Left kidney (tissue), 2 donors: Measurements from ENCODE around the gene ZNF408. TPM values are rescaled to one million over a fixed set of nuclear protein-coding genes. Genes with fewer than 3 reads are reported as not detected.

Experiments
- DNase-seq: peaks from one replicate; pipeline ENCODE4 v3.0.0-alpha.2; 2013
- polyA plus RNA-seq: library from polyadenylated mRNA; unstranded; fragments of 120-200 nt; gene quantifications from one replicate; pipeline ENCODE4 v1.2.1, GENCODE V29; 2013; ENCODE audit not compliant: insufficient read length

Gene ZNF408
- polyA plus RNA-seq, 1 donor: 7.3 TPM

DNA sequence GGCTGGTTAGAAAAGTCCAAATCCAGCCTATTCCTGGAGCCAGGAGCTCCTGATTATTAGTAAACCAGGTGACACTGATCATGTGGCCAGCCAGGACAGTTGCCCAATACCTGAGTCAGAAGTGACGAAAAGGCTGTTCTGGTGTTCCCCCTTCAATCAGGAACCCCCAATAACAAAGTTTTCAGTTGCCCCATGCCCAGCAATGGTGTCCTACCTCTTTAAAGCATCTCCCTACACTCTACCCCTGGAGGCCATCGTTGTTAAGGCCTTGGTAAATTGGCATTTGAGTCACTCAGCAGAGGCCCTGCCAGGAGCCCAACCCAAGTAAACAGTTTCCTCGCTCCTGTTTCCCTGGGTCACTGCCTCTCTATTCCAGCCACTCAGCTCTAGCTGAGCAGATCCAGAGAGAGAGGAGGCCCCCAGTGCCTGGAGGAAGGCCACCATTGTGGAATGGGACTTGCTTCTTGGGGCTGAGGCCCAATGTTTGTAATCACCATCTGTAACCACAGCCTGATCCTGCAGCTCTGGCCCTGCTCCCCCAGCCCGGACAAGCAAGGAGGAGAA, 25.5 kb upstream of the ZNF408 start:
- no peak for DNase-seq

GRCh38 chr11:46675949-46676348, 24.9 kb upstream of the ZNF408 start:
- DNase-seq: no peak

DNA sequence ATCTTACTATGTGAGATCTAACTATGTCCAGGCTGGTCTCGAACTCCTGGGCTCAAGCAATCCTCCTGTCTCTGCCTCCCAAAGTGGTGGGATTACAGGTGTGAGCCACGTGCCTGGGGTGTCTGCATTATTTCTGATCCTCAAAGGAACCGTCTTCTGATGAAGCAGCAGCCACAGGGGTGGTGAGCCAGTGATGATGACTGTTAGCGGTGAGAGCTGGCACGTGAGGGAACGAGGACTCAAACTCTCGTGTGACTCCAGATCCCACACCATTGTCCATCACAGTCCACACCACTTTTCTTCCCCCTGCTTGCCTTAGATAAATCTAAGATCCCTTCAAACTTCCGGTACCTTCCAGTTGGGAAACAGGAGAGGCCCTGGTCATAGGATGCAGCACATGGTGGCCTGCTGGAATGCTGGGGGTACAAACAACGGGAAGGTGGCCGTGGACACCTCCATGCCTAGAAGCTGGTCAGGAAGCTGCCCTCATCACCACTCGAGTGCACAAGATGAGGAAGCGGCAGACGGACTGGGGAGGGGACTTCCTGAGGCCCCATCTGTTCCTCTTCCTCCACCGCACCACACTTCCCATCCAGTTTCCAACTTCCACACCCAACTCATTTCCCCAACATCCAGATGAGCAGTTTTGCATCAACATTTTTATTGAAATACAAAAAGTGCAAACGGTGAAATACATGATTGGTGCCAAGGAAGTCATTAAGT, 24.2 kb upstream of the ZNF408 start:
- DNase-seq: no peak

DNA sequence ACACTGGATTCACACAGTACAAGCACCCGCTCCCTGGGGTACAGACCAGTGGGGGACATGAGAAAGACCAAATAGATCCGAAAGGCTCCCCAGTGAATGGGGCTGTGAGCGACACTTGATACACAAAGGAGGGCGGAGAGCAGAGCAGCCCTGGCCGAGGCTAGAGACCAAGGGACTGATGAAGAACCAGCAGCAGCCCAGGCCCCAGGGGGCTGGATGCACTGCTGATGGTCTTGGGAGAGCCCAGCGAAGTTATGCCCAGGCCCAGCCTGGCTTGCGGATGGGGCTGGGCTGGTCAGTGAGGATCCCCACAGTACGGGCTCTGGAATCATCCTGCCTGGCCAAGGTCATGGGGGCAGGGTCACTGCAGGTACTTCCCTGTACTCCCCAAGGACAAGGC, 23.7 kb upstream of the ZNF408 start:
- no peak for DNase-seq

DNA sequence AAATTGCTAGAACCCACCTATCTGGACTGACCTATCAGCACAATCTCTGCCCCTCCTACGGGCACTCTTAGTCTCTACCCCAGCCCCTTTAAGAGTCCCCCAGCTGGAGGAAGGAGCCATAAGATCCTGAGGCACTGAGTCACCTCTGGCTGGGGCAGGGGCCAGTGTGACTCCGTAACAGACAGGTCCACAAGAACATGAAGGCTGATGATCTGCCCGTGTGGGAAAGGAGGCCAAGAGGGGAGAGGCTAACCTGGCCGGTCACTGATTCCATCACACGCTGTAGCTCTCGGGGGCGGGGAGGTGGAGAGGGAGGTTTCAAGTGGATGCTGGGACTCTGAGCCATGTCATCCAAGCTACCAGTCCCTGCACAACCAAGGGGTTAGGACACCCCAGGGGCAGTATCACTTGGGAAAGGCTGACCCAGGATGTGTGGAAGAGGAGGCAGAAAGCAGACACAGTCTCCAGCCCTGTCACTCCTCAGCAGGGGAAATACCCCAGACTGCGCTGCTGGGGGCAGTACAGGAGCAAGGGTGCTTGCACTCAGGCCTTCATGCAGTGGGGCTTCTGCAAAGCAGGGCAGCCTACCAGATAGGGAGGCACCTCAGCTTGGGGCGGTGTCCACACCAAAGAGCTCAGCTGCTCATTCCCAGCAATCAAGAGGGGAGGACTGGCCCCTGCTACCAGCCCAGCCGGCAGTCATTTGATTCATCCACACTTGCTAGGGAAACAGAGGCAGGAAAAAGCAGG, 22.7 kb upstream of the ZNF408 start:
- no peak for DNase-seq

- no peak for DNase-seq
Measured at GRCh38 chr11:46678741-46679130, 22.1 kb upstream of the ZNF408 start.

- DNase-seq: no peak
Measured at GRCh38 chr11:46679241-46680163, 21.3 kb upstream of the ZNF408 start.

DNA sequence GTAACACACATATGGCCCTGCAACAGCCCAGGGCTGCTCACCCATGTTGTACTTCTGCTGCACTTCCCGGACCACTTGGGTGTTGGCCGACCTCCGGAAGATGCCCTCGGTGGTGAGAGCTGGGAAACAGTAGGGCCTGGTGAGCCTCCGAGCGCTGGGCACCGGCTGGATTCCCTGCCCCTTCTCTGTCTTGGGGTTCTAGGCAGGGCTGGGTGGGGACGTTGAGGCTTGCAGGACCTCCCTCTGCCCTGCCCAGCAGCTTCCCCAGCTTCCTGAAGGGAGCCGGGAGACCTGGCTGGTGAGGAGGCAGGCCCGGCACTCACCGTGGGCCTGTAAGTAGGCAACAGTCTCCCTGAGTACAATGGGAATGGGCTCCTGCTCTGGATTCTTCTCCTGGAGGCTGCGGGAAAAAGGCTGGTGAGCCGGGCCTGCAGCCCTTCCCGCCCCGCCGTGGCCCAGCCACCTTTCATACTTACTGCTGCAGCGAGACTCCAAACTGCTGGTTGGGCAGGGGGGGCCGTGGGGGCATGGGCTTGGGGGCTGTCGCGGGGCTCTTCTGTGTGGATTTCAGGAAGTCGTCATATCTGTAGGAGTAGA, 20.6 kb upstream of the ZNF408 start:
- DNase-seq: no peak

GRCh38 chr11:46680815-46681214, 20.0 kb upstream of the ZNF408 start:
- DNase-seq: no peak

GRCh38 chr11:46681814-46682213, 19.0 kb upstream of the ZNF408 start:
- no peak for DNase-seq

- no peak for DNase-seq
Measured at GRCh38 chr11:46682773-46683752, 17.8 kb upstream of the ZNF408 start.

DNA sequence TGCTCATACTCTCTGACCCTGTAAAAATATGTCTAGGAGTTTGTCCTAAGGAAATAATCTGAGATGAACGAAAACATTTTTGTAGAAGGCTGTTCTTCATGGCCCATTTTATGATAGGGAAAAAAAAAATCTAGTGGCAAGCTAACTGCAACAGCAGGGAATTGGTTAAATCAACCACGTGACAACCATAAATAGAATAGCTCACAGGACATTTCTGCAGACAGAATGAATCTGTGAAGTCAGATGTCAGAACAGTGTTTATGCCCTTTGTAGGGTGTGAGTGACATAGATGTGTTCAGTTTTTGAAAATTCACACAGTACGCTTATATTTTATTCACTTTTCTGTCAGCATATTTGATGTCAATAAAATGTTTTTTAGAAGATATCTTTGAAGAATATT, 16.5 kb upstream of the ZNF408 start:
- DNase-seq: no peak

DNA sequence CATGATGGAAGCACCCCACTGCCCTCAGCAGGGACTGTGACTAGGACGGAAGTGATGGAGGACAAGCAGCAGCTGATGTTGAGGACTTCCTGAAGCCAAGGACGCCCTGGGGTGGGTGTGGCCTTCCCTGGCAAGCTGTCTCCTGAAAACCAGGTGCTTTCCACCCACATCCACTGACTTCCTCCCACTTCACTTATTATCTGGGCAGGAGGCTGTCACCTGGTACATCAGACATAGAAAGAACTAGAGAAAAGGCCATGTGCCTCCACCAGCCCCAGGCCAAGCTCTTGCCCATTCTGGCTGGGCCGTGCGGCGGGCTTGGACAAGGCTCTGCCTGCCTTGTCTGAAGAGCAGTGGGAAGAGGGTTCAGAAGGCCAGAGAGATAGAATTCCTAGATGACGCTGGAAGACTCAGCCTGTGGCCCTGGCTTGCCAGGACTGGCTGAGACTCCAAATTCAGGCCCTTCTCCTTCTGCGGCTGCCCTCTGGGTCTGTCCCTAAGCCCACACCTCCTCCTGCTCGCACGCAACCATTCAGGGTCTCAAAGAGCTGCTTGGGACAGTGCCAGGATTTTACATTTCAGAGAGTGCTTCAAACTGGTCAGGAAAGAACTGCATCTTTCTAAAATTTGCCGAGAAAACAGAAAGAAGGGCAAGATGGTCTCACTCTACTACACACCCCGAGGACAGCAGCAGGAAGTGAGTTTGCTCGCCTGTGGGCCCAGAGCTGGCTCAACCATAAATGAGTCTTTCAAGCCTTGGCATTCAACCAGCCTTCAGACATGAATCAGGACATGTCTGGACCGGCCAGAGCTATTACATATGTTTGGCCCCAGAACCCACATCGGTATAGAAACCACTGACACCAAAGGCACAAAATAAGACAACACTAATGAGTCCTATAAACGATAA, 13.7 kb upstream of the ZNF408 start:
- no peak for DNase-seq

DNA sequence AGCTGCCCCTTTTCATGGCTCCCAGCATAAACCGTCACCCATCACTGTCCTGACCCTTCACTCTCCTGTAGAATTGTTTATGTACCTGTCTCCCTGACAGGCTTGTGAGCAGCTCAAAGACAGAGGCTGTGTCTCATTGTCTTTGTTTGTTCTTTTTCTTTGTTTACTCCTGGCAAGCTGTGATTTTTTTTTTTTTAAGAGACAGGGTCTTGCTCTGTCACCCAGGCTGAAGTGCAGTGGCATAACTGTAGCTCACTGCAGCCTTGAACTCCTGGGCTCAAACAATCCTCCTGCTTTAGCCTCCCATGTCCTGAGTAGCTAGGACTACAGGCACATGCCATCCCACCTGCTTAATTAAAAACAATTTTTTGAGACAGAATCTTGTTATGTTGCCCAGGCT, 10.1 kb upstream of the ZNF408 start:
- DNase-seq: no peak

DNA sequence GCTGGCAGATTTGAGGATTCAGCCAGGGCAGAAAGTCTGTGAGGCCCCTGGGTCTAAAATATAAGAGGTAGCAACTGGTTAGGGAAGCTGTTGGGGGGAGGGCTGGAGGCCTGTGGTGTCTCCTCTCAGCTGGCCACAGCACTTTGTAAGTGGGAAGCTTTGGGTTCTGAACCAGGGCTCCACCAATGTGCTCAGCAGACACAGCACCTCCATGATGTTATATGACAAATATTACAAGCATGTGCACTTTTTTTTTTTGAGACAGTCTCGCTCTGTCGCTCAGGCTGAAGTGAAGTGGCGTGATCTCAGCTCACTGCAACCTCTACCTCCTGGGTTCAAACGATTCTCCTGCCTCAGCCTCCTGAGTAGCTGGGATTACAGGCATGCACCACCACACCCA, 8.4 kb upstream of the ZNF408 start:
- DNase-seq: no peak

- no peak for DNase-seq
Measured at GRCh38 chr11:46693597-46694012, 7.2 kb upstream of the ZNF408 start.

DNA sequence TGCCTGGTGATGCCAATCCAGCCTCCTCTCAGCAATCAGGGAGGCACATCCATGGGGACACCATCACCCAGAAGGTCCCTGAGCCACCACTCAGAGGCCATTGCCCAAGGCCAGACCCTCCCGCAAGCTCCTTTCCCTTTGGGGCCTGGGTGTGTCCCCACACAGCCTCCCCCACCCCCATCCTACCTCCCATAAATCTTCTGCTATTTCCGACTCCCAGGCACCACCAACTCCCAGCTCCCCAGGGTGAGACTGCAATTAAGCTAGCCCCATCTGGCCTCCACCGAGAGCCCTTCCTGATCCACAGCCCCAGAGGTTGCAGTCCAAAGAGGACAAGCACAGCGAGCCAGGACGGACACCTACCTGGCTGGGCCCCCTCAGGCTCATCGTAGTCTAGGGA, 6.8 kb upstream of the ZNF408 start:
- DNase-seq: no peak

- DNase-seq: no peak
Measured at GRCh38 chr11:46694607-46695006, 6.2 kb upstream of the ZNF408 start.

DNA sequence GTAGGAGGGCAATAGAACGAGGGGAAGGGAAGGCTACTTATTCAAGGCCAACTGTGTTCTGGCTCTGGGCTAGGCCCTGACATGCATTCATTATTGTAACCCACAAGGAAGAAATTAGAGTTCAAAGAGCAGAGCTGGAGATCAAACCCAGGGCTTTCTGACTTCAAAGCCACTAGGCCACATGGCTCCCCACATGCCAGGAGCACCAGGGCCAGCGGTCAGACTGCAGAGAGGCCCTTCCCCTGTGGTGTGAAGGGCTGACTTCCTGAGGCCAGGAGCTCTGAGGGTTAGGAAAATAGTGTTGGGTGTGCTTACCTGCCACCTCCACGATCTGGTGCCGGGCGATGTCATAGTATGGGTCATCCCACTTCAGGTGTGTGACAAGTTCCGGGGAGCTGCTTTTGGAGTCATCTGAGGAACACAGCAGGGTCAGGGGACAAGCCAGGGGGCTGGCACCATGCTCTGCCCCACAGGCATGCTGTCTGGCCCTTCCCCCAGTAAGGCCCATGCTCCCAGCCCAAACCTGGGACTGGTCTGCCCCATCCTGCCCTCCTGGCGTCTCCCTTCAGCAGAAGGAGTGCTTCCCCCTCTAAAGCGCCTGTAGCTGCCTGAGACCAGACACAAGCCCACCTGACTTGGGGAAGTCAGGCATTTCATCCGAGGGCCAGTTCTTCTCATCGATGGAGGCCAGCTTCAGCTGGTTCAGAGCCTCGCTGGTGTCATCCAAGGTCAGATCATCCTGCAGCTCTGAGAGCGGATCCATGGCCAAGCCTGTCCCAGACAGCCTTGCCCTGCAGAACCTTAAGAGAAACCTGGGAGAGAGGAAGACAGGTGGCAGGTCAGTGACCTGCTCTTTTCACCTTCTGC, 5.3 kb upstream of the ZNF408 start:
- no peak for DNase-seq
